Lower lobe of right lung (tissue), 2 donors: ENCODE results near the gene CLTA. TPM values are rescaled to one million over a fixed set of nuclear protein-coding genes. Genes with fewer than 3 reads are reported as not detected.

Source experiments
- ATAC-seq, 2 donors: fragments of 200-7000 bp; cut with Tn5 transposase; one replicate each; pipeline ENCODE4 v1.9.1; 2020 to 2022; ENCODE audit warnings: mild to moderate bottlenecking in 2 of 2, moderate library complexity in 2 of 2
- DNase-seq: peaks from one replicate; pipeline ENCODE4 v3.0.0-alpha.2; 2020
- H3K27ac ChIP-seq: fragments of 200-600 bp; one replicate; pipeline ENCODE4 v1.8.0; 2022
- H3K27me3 ChIP-seq: fragments of 200-600 bp; one replicate; pipeline ENCODE4 v1.8.0; 2022; ENCODE audit warnings: low read depth
- H3K36me3 ChIP-seq: fragments of 200-600 bp; one replicate; pipeline ENCODE4 v1.8.0; 2022; ENCODE audit warnings: mild to moderate bottlenecking
- H3K4me1 ChIP-seq: fragments of 200-600 bp; one replicate; pipeline ENCODE4 v1.8.0; 2022
- H3K4me3 ChIP-seq: fragments of 200-600 bp; one replicate; pipeline ENCODE4 v1.8.0; 2022; ENCODE audit warnings: mild to moderate bottlenecking
- H3K9me3 ChIP-seq: fragments of 200-600 bp; one replicate; pipeline ENCODE4 v1.8.0; 2022
- CTCF ChIP-seq: fragments of 200-600 bp; IDR thresholded peaks from one replicate; pipeline ENCODE4 v1.8.0; 2022; ENCODE audit warnings: antibody characterized with exemption, mild to moderate bottlenecking
- intact Hi-C: fragments of 100-400 bp; cut with DNase I; formaldehyde crosslinking; loops from one replicate; pipeline ENCODE4 v1.11.0; 2022
- total RNA-seq: library from RNA; stranded (reverse); fragmentation: NEBNext Ultra II Directional; extraction: Animal tissue kit (Norgen Biotek cat#: 25700); gene quantifications from one replicate; pipeline ENCODE4 v1.2.1, GENCODE V29; 2021
- donor health status: DM: no; HTN: yes; CAD: no; lungs with severe emphysema.

Gene CLTA
- total RNA-seq, 1 donor from 2014 or later, result 177 TPM

- peak overlapping the region; percentile 8 for H3K27ac ChIP-seq
- H3K36me3 ChIP-seq, result peaks cover 89% of the 10 kb centered on the region
- no peak overlapping the region for H3K4me3 ChIP-seq
- peaks cover 38% of the 10 kb centered on the region for H3K4me1 ChIP-seq
- H3K27me3 ChIP-seq, result no peaks in the 10 kb centered on the region
- intact Hi-C loops, result no loop called here
- no peaks in the 10 kb centered on the region for H3K9me3 ChIP-seq
- TF ChIP-seq CTCF, result no peak
- DNase-seq, result no peak
- no peak for ATAC-seq
Measured at GRCh38 chr9:36214571-36214970, 23.9 kb downstream of the CLTA start.

GRCh38 chr9:36217256-36217968, 26.7 kb downstream of the CLTA start:
- peaks cover under 1% of the 10 kb centered on the region for H3K9me3 ChIP-seq
- ATAC-seq (no peak), DNase-seq (no peak)
- H3K27me3 ChIP-seq, result no peaks in the 10 kb centered on the region
- H3K27ac ChIP-seq, result peak overlapping the region; percentile 14
- H3K4me1 ChIP-seq, result peaks cover 19% of the 10 kb centered on the region
- H3K4me3 ChIP-seq, result no peak overlapping the region
- TF ChIP-seq CTCF, result no peak
- intact Hi-C loops, result no loop called here
- peaks cover 88% of the 10 kb centered on the region for H3K36me3 ChIP-seq

GRCh38 chr9:36218011-36218410, 27.3 kb downstream of the CLTA start:
- Histone ChIP-seq H3K27ac (no peak overlapping the region), H3K9me3 (peaks cover 4% of the 10 kb centered on the region), H3K4me3 (no peak overlapping the region), H3K4me1 (peaks cover 19% of the 10 kb centered on the region), H3K27me3 (no peaks in the 10 kb centered on the region), H3K36me3 (peaks cover 88% of the 10 kb centered on the region)
- DNase-seq (no peak), ATAC-seq (no peak)
- TF ChIP-seq CTCF, result no peak
- intact Hi-C loops, result no loop called here

GRCh38 chr9:36218411-36218901, 27.7 kb downstream of the CLTA start:
- intact Hi-C loops, result no loop called here
- Histone ChIP-seq H3K4me3 (no peak overlapping the region), H3K9me3 (peaks cover 4% of the 10 kb centered on the region), H3K27me3 (no peaks in the 10 kb centered on the region), H3K27ac (no peak overlapping the region), H3K4me1 (peaks cover 19% of the 10 kb centered on the region), H3K36me3 (peaks cover 88% of the 10 kb centered on the region)
- TF ChIP-seq CTCF, result no peak
- DNase-seq (no peak), ATAC-seq (peak in 1 of 2 donors; percentile 24)

GRCh38 chr9:36221667-36222066, 30.9 kb downstream of the CLTA start:
- Histone ChIP-seq H3K4me3 (no peak overlapping the region), H3K27me3 (no peaks in the 10 kb centered on the region), H3K9me3 (peaks cover 4% of the 10 kb centered on the region), H3K4me1 (peaks cover 9% of the 10 kb centered on the region), H3K36me3 (peaks cover 98% of the 10 kb centered on the region), H3K27ac (no peak overlapping the region)
- no peak for ATAC-seq
- no peak for DNase-seq
- intact Hi-C loops, result no loop called here
- TF ChIP-seq CTCF, result no peak
